Hepatic stellate cell (primary cell): ENCODE measurements around the gene GADL1.

Source experiments
- DNase-seq: peaks from one replicate; pipeline ENCODE4 v3.0.0; 2011; ENCODE audit warnings: low spot score

GADL1 gene

GRCh38 chr3:30894521-30895251 lies at the start of gene GADL1:
TSS of gene GADL1 (minus strand) at chr3:30894661. CDS start at chr3:30894614, 47 bp downstream.
- DNase-seq = peak; percentile 34

- no peak for DNase-seq
Observed at GRCh38 chr3:30944124-30944523, 49.7 kb upstream of the GADL1 start.

DNA sequence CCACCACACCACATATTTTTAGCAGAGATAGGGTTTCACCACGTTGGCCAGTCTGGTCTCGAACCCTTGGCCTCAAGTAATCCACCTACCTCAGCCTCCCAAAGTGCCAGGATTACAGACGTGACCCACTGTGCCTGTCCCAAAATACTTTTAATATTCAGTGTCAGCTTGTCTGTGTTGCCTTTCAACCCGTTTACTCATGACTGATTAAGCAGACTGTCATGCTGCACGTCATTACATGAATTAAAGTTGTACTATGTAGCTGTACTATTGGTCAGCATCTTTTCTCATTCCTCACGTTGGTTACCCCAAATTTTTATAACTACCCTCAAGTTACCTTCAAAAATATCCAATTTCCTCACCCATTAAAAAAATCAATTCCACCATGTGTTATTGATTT lies 48.7 kb upstream of the GADL1 start:
- no peak for DNase-seq

- DNase-seq = no peak
Observed at GRCh38 chr3:30941342-30941741, 46.9 kb upstream of the GADL1 start.

GRCh38 chr3:30940740-30941139 lies 46.3 kb upstream of the GADL1 start:
- DNase-seq = no peak

DNA sequence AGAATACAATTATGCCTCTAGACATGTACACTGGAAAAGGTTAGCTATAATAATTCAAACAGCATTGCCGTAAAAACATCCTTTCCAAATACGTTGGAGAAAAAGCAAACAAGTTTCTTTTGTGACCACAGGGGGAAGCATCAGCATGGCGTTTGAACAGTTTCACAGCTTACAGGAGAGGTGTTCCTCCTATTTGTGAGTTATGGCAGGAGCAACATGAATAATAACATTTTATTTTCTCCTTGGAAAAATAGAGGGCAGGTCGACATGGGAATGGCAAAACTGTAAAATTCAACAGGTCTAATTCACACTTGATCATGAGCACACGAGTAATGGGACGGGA lies 39.7 kb upstream of the GADL1 start:
- DNase-seq = peak; percentile 16

GRCh38 chr3:30933478-30934207 lies 39.2 kb upstream of the GADL1 start:
- no peak for DNase-seq

- no peak for DNase-seq
Observed at GRCh38 chr3:30932513-30933098, 38.1 kb upstream of the GADL1 start.

GRCh38 chr3:30924763-30925162 lies 30.3 kb upstream of the GADL1 start:
- no peak for DNase-seq

- DNase-seq = no peak
Observed at GRCh38 chr3:30919564-30919963, 25.1 kb upstream of the GADL1 start.

DNA sequence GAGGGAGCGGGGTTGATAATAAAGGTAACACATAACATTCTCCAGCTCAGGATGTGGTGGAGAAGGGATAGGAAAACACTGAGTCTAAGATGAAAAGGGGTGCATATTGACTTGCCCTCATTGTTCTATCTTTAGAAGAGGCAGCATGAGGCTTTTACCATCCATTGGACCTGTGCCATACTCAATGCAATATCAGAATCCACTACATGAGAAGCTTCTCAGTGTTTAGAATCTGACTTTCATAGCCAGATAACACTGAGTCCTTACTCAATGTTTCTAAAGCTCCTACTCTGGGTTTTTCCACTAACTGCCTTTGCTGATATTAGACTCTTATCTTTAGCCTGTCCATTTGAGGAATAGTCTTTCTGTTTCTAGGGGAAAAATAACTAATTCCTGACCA lies 24.3 kb upstream of the GADL1 start:
- DNase-seq = no peak

DNA sequence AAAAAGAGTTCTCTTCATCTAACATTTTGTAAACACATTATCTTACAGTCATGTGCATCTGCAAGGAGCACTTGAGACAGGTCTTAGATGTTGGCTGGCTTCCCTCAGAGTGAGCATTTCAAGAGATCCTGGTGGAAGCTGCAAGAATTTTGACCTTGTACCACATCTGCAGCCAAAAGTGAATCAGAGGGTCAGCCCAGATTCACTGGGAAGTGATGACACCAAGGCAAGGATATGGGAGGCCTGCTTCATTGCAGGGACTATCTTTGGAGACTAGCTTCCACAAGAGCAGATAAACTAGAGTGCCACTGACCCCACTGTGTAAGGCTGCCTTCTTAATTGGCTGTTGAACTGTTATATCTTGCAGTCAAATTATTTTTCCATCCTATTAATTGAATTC lies 21.3 kb upstream of the GADL1 start:
- no peak for DNase-seq

- peak; percentile 50 for DNase-seq
Observed at GRCh38 chr3:30914696-30915095, 20.2 kb upstream of the GADL1 start.

DNA sequence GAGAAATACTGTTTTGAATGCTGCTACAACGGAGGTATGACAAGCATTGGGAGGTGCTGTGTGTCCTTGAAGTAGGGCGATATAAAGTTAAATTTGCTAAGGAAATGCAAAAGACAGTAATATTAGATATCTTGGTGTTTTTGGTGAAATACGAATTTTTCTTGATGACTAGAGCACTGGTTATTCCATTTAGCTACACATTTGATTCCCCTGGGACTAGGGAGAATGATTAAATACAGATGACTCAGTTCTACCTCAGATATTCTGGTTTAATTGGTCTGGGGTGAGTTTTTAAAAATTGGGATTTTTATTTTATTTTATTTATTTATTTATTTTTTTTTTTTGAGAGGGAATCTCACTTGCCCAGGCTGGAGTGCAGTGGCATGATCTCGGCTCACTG lies 18.7 kb upstream of the GADL1 start:
- peak; percentile 18 for DNase-seq

GRCh38 chr3:30912301-30912700 lies 17.8 kb upstream of the GADL1 start:
- DNase-seq = no peak

- DNase-seq = no peak
Observed at GRCh38 chr3:30908456-30909037, 14.1 kb upstream of the GADL1 start.

GRCh38 chr3:30904996-30905395 lies 10.5 kb upstream of the GADL1 start:
- no peak for DNase-seq

GRCh38 chr3:30895329-30895728 lies 868 bp upstream of the GADL1 start:
- DNase-seq = no peak

DNA sequence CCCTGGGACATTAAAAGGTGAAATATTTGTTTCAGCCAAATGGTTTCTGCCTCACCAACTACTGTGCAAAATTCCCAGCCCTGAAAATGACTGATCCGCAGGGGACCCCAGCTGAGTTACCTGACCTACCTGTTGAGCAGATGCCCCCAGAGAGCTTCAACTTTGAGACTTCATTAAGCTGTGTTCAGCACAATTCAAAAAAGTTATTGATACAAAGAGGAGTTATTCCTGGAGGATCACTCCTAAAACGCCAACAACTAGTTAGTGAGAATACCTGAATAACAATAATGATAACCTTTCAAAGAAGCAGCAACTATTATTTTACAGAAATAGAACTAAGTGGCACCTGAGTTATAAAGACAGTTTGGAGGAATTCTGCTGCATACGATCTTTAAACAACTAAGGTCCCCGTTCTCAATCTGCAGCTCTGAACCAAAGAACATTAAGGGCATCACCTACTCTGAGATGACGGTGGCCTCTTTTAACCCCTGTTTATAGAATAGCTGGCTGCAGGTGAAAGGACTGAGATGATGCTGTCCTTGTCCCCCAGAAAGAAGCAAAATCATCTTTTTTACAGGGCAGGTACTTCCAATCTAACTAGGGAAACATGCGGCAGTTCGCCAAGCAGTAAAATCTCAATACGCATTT lies 659 bp downstream of the GADL1 start:
- no peak for DNase-seq

GRCh38 chr3:30890907-30891306 lies 3.6 kb downstream of the GADL1 start:
- no peak for DNase-seq

- DNase-seq = no peak
Observed at GRCh38 chr3:30886888-30887287, 7.6 kb downstream of the GADL1 start.

- no peak for DNase-seq
Observed at GRCh38 chr3:30878862-30879261, 15.6 kb downstream of the GADL1 start.

GRCh38 chr3:30875505-30875904 lies 19.0 kb downstream of the GADL1 start:
- DNase-seq = no peak
